ENCODE data around the gene TMEM154.

Gene TMEM154

GRCh38 chr4:152587127-152587526 is 92.7 kb downstream of the TMEM154 start:
- TF ChIP-seq, protein P1, sequence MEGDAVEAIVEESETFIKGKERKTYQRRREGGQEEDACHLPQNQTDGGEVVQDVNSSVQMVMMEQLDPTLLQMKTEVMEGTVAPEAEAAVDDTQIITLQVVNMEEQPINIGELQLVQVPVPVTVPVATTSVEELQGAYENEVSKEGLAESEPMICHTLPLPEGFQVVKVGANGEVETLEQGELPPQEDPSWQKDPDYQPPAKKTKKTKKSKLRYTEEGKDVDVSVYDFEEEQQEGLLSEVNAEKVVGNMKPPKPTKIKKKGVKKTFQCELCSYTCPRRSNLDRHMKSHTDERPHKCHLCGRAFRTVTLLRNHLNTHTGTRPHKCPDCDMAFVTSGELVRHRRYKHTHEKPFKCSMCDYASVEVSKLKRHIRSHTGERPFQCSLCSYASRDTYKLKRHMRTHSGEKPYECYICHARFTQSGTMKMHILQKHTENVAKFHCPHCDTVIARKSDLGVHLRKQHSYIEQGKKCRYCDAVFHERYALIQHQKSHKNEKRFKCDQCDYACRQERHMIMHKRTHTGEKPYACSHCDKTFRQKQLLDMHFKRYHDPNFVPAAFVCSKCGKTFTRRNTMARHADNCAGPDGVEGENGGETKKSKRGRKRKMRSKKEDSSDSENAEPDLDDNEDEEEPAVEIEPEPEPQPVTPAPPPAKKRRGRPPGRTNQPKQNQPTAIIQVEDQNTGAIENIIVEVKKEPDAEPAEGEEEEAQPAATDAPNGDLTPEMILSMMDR (IDR thresholded peaks at IDR 0.05; ENCODE audit: low read depth, low read length), result no peak
- no peak overlapping the region for H3K4me3 ChIP-seq (ENCODE audit: low read depth, low read length)

DNA sequence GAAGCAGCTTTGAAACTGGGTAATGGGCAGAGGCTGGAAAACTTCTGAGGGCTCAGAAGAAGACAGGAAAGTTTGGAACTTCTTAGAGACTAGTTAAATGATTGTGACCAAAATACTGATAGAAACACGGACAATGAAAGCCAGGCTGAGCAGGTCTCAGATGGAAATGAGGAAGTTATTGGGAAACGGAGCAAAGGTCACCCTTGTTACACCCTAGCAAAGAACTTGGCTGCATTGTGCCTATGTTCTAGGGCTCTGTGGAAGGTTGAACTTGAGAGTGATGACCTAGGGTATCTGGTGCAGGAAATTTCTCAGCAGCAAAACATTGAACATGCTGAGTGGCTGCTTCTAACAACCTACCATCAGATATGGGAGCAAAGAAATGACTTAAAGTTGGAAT is 93.1 kb downstream of the TMEM154 start:
- TF ChIP-seq, protein P1 (IDR thresholded peaks at IDR 0.05; ENCODE audit: low read depth, low read length), result no peak

DNA sequence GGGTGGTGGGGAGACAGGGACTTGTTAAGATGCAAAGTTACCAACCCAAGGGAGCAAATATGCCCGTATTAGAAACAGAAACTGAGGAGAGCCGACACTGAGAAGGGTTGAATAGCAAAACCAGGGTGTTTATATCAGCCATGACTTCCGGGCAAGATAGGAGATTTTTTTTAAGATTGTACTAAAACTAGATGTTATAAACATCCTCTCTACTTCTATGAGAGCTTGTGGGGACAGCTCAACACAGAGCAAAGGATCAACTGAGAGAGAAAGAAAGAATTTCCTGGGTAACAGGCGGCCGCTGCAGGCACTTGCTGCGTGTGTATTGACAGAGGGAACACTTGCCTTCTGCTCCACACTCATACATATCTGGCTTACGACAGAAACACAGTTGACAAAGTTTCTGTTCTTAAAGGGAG is 94.8 kb downstream of the TMEM154 start:
- TF ChIP-seq, protein P1 (IDR thresholded peaks at IDR 0.05; ENCODE audit: low read depth, low read length), result no peak
- peak overlapping the region; percentile 41 for H3K4me3 ChIP-seq (ENCODE audit: low read depth, low read length)

More for the DNA sequence above, 93.1 kb downstream of the TMEM154 start:
- H3K4me3 ChIP-seq (ENCODE audit: low read depth, low read length), result no peak overlapping the region

DNA sequence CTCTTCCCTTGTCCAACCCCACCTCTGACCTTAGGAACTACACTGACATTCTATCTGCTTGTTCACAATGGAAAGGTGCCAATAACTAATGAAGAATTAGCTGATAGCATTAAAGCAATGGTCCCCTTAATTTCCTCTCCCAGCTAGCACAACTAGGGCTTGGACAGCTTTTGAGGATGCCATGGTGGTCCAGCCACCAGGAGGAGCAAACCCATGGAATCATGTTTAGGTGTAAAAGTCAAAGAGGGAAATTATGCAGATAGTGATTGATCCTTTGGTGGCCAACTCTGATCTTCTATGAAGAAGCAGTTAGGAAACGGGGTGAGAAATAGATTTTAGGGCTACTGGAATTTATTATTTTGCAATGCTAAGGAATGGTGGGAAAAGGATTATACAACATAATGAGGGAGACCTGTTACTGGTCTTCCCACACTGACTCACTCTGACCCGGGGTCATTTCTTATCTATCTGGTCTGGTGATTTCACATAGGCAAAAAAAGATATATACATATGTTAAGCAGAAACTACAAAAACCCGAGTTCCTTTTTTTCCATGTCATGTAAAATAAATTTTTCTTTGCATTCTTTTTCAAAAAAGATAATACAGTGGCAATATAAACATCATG is 98.1 kb downstream of the TMEM154 start:
- TF ChIP-seq, protein P1 (IDR thresholded peaks at IDR 0.05; ENCODE audit: low read depth, low read length), result no peak
- H3K4me3 ChIP-seq (ENCODE audit: low read depth, low read length), result no peak overlapping the region

DNA sequence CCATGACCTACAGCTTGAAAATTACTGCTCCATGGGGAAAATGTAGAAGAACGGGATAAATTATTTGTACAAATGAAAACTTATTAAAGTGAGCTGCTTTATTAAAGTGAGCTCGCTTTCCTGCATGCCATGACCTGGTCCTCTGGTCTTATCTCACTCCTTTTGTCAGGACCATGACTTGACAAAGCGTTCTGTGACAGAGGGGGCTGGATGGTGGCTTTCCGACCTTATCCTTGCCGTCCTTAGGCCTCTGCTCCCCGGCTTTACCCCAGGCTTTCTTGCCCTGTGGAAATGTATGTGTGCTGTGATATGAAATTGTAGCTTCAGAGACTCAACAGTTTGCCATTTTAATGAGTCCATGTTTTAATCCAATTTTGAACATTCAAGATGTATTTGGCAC is 99.9 kb downstream of the TMEM154 start:
- TF ChIP-seq, protein P1 (IDR thresholded peaks at IDR 0.05; ENCODE audit: low read depth, low read length), result no peak
- no peak overlapping the region for H3K4me3 ChIP-seq (ENCODE audit: low read depth, low read length)

GRCh38 chr4:152579107-152579764 is 100.6 kb downstream of the TMEM154 start:
- no peak overlapping the region for H3K4me3 ChIP-seq (ENCODE audit: low read depth, low read length)
- TF ChIP-seq, protein P1 (IDR thresholded peaks at IDR 0.05; ENCODE audit: low read depth, low read length), result no peak

- TF ChIP-seq, protein P1 (IDR thresholded peaks at IDR 0.05; ENCODE audit: low read depth, low read length), result no peak
Observed at GRCh38 chr4:152578670-152579069, 101.1 kb downstream of the TMEM154 start.

More at GRCh38 chr4:152578670-152579069, 101.1 kb downstream of the TMEM154 start:
- no peak overlapping the region for H3K4me3 ChIP-seq (ENCODE audit: low read depth, low read length)

Measured in WI38 (cell line).